CD4-positive, CD25-positive, alpha-beta regulatory T cell (primary cell): ENCODE data around the gene MSLN. TPM values are rescaled to one million over a fixed set of nuclear protein-coding genes. Genes with fewer than 3 reads are reported as not detected.
"Not testable (repeated sequence)": the region's sequence is repeated elsewhere in the genome, so short reads cannot be mapped to it uniquely, and the experiment has no call there.

Experiments
- ATAC-seq, 2 donors: fragments of 150-1000 bp; cut with Tn5 transposase; one replicate each; pipeline ENCODE4 v1.10.0; 2021; ENCODE audit warnings: low read depth in 2 of 2, moderate number of reproducible peaks in 2 of 2, moderate library complexity in 1 of 2
- DNase-seq, 3 donors: peaks; one replicate each; pipeline versions ENCODE4 v3.0.0 to v3.0.0-alpha.2; 2012 to 2022; ENCODE audit warnings: mixed read lengths in 1 of 3
- H3K27ac ChIP-seq: one replicate; pipeline ENCODE4 v1.7.0; 2013; ENCODE audit warnings: mild to moderate bottlenecking, low read length; ENCODE audit not compliant: insufficient read depth, poor library complexity, severe bottlenecking
- H3K27me3 ChIP-seq: one replicate; pipeline ENCODE4 v1.7.0; 2013; ENCODE audit warnings: low read length; ENCODE audit not compliant: control insufficient read depth, insufficient read depth
- H3K36me3 ChIP-seq: one replicate; pipeline ENCODE4 v1.7.0; 2013; ENCODE audit warnings: mild to moderate bottlenecking, low read length, moderate library complexity; ENCODE audit not compliant: control insufficient read depth, insufficient read depth
- H3K4me1 ChIP-seq: 2 replicates; pipeline ENCODE4 v1.7.0; 2013; ENCODE audit warnings: mild to moderate bottlenecking, low read length; ENCODE audit not compliant: insufficient read depth, control insufficient read depth, poor library complexity, severe bottlenecking
- H3K4me3 ChIP-seq: one replicate; pipeline ENCODE4 v1.7.0; 2013; ENCODE audit warnings: low read depth, mild to moderate bottlenecking, low read length, moderate library complexity
- H3K9me3 ChIP-seq, 2 experiments: 1 replicate in 1 of 2; 2 replicates in 1 of 2; pipeline ENCODE4 v1.7.0; 2013; ENCODE audit warnings: low read length in 2 of 2, mild to moderate bottlenecking in 1 of 2, moderate library complexity in 1 of 2; ENCODE audit not compliant: control insufficient read depth in 2 of 2
- H3K27ac Mint-ChIP-seq, 3 donors: one replicate each; pipeline ENCODE4 v1.8.0; 2020 to 2022; ENCODE audit warnings: mild to moderate bottlenecking in 3 of 3, mixed read lengths in 3 of 3, moderate library complexity in 2 of 3
- H3K27me3 Mint-ChIP-seq: one replicate; pipeline ENCODE4 v1.8.0; 2022; ENCODE audit warnings: mild to moderate bottlenecking, mixed read lengths
- H3K36me3 Mint-ChIP-seq: one replicate; pipeline ENCODE4 v1.8.0; 2020; ENCODE audit warnings: mixed read lengths
- H3K4me1 Mint-ChIP-seq, 4 donors: one replicate each; pipeline ENCODE4 v1.8.0; 2020 to 2022; ENCODE audit warnings: mixed read lengths in 4 of 4, mild to moderate bottlenecking in 1 of 4
- H3K4me3 Mint-ChIP-seq, 4 donors: one replicate each; pipeline ENCODE4 v1.8.0; 2020 to 2022; ENCODE audit warnings: mild to moderate bottlenecking in 4 of 4, mixed read lengths in 4 of 4, moderate library complexity in 3 of 4
- H3K9me3 Mint-ChIP-seq, 7 donors: one replicate each; pipeline ENCODE4 v1.8.0; 2020 to 2022; ENCODE audit warnings: mixed read lengths in 7 of 7, mild to moderate bottlenecking in 3 of 7, moderate library complexity in 2 of 7
- polyA plus RNA-seq, 4 donors: library from polyadenylated mRNA; unstranded; fragments of 300-500 nt; fragmentation: Illumina TruSeq; gene quantifications; one replicate each; pipeline ENCODE4 v1.2.3, GENCODE V29; 2021
- total RNA-seq: library from RNA; stranded (reverse); gene quantifications from one replicate; pipeline ENCODE4 v1.2.3, GENCODE V29; 2022

The MSLN gene
- total and polyA plus RNA-seq, 5 donors from 2014 or later = not detected

GRCh38 chr16:769934-770333, 9.4 kb downstream of the MSLN start:
- Histone ChIP-seq H3K36me3 (no peaks in the 10 kb centered on the region), H3K9me3 (no peaks in the 10 kb centered on the region), H3K4me1 (no peaks in the 10 kb centered on the region), H3K27ac (no peak overlapping the region), H3K4me3 (no peak overlapping the region), H3K27me3 (no peaks in the 10 kb centered on the region)
- H3K36me3 Mint-ChIP-seq = no peaks in the 10 kb centered on the region
- H3K27me3 Mint-ChIP-seq = no peaks in the 10 kb centered on the region
- no peaks in the 10 kb centered on the region for H3K4me1 Mint-ChIP-seq
- peaks cover 0 to 1% (median 0%) of the 10 kb centered on the region in 7 donors for H3K9me3 Mint-ChIP-seq
- no peak overlapping the region for H3K27ac Mint-ChIP-seq
- ATAC-seq (no peak), DNase-seq (no peak)
- H3K4me3 Mint-ChIP-seq = no peak overlapping the region

DNA sequence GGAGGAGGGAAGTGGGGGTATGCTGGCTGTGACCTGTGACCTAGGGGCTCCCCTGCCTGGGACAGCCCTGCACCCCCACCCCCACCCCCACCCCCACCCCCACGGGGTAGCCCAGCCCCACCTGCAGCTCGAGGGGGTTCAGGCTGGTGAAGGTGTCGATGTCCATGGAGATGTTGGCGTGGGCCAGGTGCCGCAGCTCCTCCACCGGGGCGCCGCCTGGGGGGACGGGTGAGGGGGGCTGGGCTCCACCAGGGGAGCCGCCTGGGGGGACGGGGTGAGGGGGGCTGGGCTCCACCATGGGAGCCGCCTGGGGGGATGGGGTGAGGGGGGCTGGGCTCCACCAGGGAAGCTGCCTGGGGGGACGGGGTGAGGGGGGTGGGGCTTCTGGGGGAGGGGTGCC, 9.9 kb downstream of the MSLN start:
- Mint-ChIP-seq H3K36me3 (no peaks in the 10 kb centered on the region), H3K9me3 (peaks cover 0 to 1% (median 0%) of the 10 kb centered on the region in 7 donors), H3K4me1 (no peaks in the 10 kb centered on the region), H3K4me3 (no peak overlapping the region), H3K27me3 (no peaks in the 10 kb centered on the region), H3K27ac (no peak overlapping the region)
- H3K36me3 ChIP-seq = no peaks in the 10 kb centered on the region
- no peaks in the 10 kb centered on the region for H3K27me3 ChIP-seq
- no peaks in the 10 kb centered on the region for H3K4me1 ChIP-seq
- no peak for ATAC-seq
- H3K4me3 ChIP-seq = no peak overlapping the region
- no peaks in the 10 kb centered on the region for H3K9me3 ChIP-seq
- no peak for DNase-seq
- no peak overlapping the region for H3K27ac ChIP-seq

DNA sequence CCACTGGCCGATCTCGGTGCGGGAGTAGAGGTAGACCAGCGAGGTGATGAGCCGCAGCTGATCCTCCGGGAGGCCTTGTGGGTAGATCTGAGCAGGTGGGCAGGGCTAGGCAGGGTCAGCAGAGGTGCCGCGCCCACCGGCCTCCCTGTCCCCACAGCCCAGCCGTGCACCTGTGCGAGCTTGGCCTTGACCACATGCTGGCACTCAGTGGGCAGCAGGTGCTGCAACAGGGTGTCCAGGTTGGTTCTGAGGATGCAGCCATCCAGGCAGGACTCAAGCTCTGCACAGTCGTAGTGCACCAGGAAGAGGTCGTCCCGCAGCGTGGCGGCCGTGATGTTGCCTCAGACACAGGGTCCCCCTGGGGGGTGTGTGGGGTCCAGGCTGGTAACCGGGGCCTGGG, 12.4 kb downstream of the MSLN start:
- no peak overlapping the region for H3K4me3 ChIP-seq
- H3K27me3 ChIP-seq = no peaks in the 10 kb centered on the region
- DNase-seq = no peak
- H3K4me3 Mint-ChIP-seq = no peak overlapping the region
- peak in 1 of 2 donors; percentile 11 for ATAC-seq
- no peak overlapping the region for H3K27ac ChIP-seq
- H3K27me3 Mint-ChIP-seq = no peaks in the 10 kb centered on the region
- no peak overlapping the region for H3K27ac Mint-ChIP-seq
- H3K9me3 Mint-ChIP-seq = peaks cover 0 to 1% (median 0%) of the 10 kb centered on the region in 7 donors
- no peaks in the 10 kb centered on the region for H3K4me1 Mint-ChIP-seq
- no peaks in the 10 kb centered on the region for H3K9me3 ChIP-seq
- no peaks in the 10 kb centered on the region for H3K36me3 Mint-ChIP-seq
- H3K36me3 ChIP-seq = no peaks in the 10 kb centered on the region
- no peaks in the 10 kb centered on the region for H3K4me1 ChIP-seq

DNA sequence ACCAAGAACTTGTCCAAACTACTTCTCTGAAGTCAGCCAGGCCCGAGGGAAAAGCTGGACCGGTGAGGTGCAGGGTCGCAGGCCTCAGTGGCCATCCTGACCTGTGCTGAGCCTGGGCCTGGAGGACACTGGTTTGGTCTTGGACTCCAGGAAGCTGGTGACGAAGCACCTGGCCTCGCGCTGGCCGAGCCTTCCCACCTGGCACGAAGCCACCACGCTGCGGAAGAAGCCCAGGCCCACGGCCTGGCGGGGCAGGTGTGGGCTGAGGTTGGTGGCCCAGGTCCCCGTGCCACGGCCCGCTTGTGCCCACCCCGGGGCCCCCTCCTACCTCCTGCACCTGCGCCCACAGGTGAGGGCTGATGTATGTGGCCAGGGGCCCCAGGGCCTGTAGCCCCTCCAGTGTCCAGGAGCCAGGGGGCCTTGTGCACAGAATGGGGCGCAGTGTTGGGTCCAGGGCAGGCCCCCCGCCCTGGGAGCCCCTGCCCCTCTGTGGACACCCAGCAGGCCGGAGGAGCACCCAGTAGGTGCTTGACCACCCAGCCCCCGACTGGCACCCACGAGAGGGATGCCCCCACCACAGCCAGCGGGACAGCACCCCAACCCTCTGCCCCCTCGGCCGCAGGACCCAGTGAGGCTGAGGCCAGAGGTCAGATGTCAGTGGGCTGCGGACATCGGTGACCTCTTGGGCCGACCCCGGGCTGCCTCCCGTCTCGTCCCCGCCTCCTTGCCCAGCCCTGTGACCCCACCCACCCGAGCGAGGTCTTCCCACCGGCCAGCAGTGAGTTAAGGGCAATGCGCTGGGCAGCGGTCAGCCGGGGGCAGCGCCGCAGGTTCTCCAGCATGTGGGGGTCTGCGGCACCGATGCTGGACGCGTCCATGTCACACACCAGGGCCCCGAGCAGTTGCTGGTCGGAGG, 13.8 kb downstream of the MSLN start:
- no peak overlapping the region for H3K27ac ChIP-seq
- H3K9me3 Mint-ChIP-seq = no peaks in the 10 kb centered on the region
- H3K27me3 Mint-ChIP-seq = no peaks in the 10 kb centered on the region
- no peaks in the 10 kb centered on the region for H3K36me3 Mint-ChIP-seq
- no peaks in the 10 kb centered on the region for H3K27me3 ChIP-seq
- no peak overlapping the region for H3K4me3 Mint-ChIP-seq
- no peak for DNase-seq
- no peaks in the 10 kb centered on the region for H3K4me1 ChIP-seq
- no peaks in the 10 kb centered on the region for H3K4me1 Mint-ChIP-seq
- H3K4me3 ChIP-seq = no peak overlapping the region
- ATAC-seq = no peak
- no peak overlapping the region for H3K27ac Mint-ChIP-seq
- H3K9me3 ChIP-seq = no peaks in the 10 kb centered on the region
- no peaks in the 10 kb centered on the region for H3K36me3 ChIP-seq

DNA sequence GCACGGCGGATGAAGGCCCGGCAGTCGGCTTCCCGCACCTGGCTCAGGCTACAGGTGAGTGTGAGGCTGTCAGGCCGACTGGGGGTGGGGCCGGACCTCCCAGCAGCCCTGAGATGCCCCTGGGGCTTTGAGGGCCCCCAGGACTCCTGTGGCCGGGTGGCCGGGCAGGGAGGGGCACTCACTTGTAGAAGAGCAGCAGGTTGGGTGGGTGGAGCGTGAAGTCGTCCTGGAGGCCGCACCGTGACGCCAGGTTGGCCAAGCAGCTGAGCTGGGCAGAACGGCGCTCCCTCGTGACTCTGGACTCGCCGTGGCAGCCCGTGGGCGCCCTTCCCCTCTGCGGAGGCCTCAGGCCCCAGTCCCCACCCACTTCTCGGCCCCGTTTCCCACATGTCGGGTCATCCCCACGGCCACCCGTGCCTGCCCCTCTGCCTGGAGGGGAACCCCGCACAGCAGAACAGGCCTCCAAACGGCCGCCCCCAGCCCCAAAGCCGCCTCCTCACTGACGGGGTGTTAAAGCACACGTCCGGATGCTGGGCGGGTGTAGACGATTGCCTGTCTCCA, 14.8 kb downstream of the MSLN start:
- no peaks in the 10 kb centered on the region for H3K27me3 ChIP-seq
- H3K27ac ChIP-seq = no peak overlapping the region
- H3K4me1 ChIP-seq = no peaks in the 10 kb centered on the region
- Mint-ChIP-seq H3K9me3 (no peaks in the 10 kb centered on the region), H3K4me3 (no peak overlapping the region), H3K27ac (no peak overlapping the region), H3K27me3 (no peaks in the 10 kb centered on the region), H3K4me1 (no peaks in the 10 kb centered on the region), H3K36me3 (no peaks in the 10 kb centered on the region)
- no peaks in the 10 kb centered on the region for H3K36me3 ChIP-seq
- H3K4me3 ChIP-seq = no peak overlapping the region
- DNase-seq = no peak
- no peaks in the 10 kb centered on the region for H3K9me3 ChIP-seq
- ATAC-seq = no peak

DNA sequence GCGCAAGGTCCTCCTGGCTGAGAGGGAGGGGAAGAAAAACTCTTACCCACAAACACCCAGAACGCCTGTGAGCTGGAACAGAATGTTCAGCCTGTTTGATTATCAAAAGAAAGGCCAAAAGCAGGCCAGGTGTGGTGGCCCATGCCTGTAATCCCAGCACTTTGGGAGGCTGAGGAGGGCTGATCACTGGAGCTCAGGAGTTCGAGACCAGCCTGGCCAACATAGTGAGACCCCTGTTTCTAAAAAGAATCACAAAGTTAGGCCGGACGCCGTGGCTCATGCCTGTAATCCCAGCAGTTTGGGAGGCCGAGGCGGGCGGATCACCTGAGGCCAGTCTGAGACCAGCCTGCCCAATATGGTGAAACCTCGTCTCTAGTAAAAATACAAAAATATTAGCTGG, 15.8 kb downstream of the MSLN start:
- H3K27me3 ChIP-seq, H3K4me1 Mint-ChIP-seq, H3K4me1 ChIP-seq, H3K9me3 Mint-ChIP-seq, H3K27me3 Mint-ChIP-seq, H3K4me3 Mint-ChIP-seq, H3K9me3 ChIP-seq, H3K36me3 Mint-ChIP-seq, H3K27ac Mint-ChIP-seq, H3K36me3 ChIP-seq, H3K4me3 ChIP-seq, DNase-seq, H3K27ac ChIP-seq, ATAC-seq: not testable (repeated sequence)

DNA sequence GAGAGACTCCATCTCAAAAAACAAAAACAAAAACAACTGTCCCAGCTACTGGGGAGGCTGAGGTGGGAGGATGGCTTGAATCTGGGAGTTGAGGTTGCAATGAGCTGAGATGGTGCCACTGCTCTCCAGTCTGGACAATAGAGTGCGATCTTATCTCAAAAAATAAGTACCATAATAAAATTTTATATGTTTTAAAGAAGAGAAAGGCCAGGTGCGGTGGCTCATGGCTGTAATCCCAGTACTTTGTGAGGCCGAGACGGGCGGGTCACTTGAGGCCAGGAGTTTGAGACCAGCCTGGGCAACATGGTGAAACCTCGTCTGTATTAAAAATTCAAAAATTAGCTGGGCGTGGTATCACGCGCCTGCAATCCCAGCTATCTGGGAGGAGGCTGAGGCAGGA, 16.3 kb downstream of the MSLN start:
- Mint-ChIP-seq H3K27me3 (no peaks in the 10 kb centered on the region), H3K4me3 (no peak overlapping the region), H3K36me3 (no peaks in the 10 kb centered on the region), H3K27ac (no peak overlapping the region), H3K9me3 (peaks cover 0 to 2% (median 0%) of the 10 kb centered on the region in 7 donors), H3K4me1 (no peaks in the 10 kb centered on the region)
- ATAC-seq = no peak
- Histone ChIP-seq H3K27ac (no peak overlapping the region), H3K4me3 (no peak overlapping the region), H3K27me3 (no peaks in the 10 kb centered on the region), H3K4me1 (no peaks in the 10 kb centered on the region), H3K36me3 (no peaks in the 10 kb centered on the region), H3K9me3 (no peaks in the 10 kb centered on the region)
- no peak for DNase-seq

GRCh38 chr16:777826-778225, 17.3 kb downstream of the MSLN start:
- Histone ChIP-seq H3K9me3 (no peaks in the 10 kb centered on the region), H3K4me3 (no peak overlapping the region), H3K4me1 (no peaks in the 10 kb centered on the region), H3K27me3 (no peaks in the 10 kb centered on the region), H3K36me3 (no peaks in the 10 kb centered on the region), H3K27ac (no peak overlapping the region)
- H3K27me3 Mint-ChIP-seq = no peaks in the 10 kb centered on the region
- DNase-seq (no peak), ATAC-seq (no peak)
- H3K4me1 Mint-ChIP-seq = no peaks in the 10 kb centered on the region
- no peak overlapping the region for H3K27ac Mint-ChIP-seq
- H3K36me3 Mint-ChIP-seq = no peaks in the 10 kb centered on the region
- peaks cover 0 to 2% (median 0%) of the 10 kb centered on the region in 7 donors for H3K9me3 Mint-ChIP-seq
- no peak overlapping the region for H3K4me3 Mint-ChIP-seq
